GM10266 (cell line): ENCODE results near the gene USP37.

Source experiments
- DNase-seq: peaks from one replicate; pipeline ENCODE4 v3.0.0; 2012; ENCODE audit errors: extremely low spot score
- TF ChIP-seq, protein P1 (sequence below): IDR thresholded peaks from 2 replicates; pipeline ENCODE4 v1.5.1; 2012; ENCODE audit warnings: mild to moderate bottlenecking, low read depth; ENCODE audit not compliant: control insufficient read depth, insufficient read depth; ENCODE audit errors: missing control alignments

Gene USP37

DNA sequence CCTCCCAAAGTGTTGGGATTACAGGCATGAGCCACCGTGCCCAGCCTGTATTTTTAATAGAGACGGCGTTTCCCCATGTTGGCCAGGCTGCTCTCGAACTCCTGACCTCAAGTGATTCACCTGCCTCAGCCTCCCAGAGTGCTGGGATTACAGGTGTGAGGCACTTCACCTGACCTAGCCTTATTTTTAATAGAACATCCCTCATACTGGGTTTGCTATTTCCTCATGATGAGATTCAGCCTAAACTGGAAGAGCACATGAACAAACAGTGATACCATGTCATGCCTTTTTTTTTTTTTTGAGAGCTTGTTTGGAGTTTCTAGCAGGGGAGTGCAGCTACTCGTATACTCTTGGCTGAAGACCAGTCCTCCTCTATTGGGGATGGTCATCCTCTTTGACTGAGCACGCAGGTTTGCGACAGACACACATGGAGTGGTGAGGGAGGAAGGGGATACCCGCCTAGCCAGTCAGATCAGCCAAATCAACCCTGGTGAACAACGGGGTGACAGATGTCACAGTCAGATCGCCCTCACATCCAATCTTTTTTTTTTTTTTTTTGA, 67.6 kb downstream of the USP37 start:
- TF ChIP-seq, protein P1, sequence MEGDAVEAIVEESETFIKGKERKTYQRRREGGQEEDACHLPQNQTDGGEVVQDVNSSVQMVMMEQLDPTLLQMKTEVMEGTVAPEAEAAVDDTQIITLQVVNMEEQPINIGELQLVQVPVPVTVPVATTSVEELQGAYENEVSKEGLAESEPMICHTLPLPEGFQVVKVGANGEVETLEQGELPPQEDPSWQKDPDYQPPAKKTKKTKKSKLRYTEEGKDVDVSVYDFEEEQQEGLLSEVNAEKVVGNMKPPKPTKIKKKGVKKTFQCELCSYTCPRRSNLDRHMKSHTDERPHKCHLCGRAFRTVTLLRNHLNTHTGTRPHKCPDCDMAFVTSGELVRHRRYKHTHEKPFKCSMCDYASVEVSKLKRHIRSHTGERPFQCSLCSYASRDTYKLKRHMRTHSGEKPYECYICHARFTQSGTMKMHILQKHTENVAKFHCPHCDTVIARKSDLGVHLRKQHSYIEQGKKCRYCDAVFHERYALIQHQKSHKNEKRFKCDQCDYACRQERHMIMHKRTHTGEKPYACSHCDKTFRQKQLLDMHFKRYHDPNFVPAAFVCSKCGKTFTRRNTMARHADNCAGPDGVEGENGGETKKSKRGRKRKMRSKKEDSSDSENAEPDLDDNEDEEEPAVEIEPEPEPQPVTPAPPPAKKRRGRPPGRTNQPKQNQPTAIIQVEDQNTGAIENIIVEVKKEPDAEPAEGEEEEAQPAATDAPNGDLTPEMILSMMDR = no peak
- no peak for DNase-seq

DNA sequence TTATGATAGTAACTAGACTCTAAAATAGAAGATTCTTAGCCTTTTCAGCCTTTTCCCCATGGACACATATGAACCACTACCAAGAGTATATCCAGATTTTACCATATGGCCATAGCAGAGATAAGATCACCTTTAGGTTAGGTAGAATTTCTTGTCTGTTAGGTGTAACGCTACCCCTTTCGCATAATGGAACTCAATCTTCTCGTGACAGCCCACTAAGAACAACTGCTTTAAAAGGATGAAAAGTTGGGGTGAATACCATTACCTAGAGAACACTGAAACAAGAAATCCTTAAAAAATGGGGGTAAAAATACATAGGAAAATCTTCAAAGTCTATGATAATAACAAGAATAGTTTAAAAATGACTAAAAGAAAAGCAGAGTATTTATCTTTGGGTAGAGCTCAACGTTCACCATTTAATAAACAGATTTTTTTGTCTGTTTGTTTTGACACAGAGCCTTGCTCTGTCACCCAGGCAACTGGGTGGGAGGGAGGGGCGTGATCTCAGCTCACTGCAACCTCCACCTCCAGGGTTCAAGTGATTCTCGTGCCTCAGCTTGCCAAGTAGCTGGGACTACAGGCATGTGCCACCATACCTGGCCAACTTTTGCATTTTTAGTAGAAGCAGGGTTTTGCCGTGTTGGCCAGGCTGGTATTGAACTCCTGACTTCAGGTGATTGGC, 82.0 kb downstream of the USP37 start:
- no peak for DNase-seq

DNA sequence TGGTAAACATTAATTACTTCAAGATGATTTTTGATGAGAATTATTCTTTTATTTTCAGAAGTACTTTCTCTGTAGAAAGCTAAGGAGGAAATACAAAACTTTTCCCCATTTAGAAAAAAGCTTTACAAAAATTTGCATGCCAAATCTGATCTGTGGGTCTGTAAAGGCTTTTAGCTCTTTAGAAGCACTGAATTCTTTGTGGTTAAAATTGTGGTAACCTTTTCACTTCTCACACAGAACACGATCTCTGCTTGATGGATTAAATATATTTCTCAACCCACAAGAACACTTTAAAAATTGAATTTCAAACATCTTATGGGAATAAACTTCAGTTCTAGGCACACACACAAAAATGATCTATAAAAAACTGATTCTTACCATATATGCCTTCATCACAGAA, 85.5 kb downstream of the USP37 start:
- TF ChIP-seq, protein P1 = no peak
- no peak for DNase-seq

More for the DNA sequence above, 82.0 kb downstream of the USP37 start:
- TF ChIP-seq, protein P1 = no peak

DNA sequence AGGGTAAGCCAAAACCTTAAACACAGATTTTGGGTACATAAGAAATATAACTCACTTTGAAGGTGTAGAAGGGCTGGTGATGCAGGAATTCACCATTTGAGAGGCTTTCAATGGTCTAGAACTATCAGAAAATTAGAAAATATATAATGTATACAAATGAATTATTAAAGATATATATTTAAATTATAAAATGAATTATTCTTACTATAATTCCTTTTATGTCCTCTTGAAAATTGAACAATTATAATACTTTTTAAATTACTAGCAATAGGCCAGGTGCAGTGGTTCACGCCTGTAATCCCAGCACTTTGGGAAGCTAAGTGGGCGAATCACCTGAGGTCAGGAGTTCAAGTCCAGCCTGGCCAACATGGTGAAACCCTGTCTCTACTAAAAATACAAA, 88.6 kb downstream of the USP37 start:
- TF ChIP-seq, protein P1 = no peak
- DNase-seq = no peak

DNA sequence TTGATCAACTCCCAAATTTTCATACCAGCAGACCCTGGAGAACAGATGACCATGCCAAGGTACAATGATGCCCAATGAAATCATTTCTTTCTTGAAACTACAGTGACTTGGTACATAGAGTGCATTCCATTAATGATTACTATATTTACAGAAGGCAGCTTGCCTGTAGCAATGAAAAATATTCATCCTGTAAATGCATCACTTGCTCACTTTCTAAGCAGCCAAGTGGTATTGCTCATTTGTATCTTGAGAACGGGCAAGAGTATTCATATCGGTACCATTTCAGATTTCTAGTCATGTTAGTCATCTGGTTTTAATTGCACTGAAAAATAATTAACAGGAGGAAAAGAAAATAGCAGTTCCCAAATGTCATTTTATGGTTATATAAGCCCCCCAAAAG, 89.6 kb downstream of the USP37 start:
- DNase-seq = no peak

DNA sequence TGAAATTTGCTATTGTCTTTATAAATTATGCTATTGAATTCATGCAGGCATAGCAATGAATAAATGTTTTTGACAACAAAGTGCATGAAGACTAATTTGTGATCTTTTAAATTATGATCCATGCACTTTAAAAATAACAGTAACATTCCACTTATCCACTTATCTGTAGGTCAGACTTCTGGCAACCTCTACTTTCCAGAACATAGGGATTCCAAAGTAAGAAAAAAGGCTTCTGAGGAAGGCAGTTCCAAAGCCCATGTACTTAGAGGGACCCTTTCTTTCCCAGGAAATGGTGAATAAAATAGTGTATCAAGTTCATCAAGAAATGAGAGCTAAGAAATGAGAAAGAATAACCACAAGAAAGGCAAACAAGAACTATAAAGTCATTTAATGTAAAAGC, 90.9 kb downstream of the USP37 start:
- TF ChIP-seq, protein P1 = no peak
- DNase-seq = no peak

More for the DNA sequence above, 89.6 kb downstream of the USP37 start:
- TF ChIP-seq, protein P1 = no peak

DNA sequence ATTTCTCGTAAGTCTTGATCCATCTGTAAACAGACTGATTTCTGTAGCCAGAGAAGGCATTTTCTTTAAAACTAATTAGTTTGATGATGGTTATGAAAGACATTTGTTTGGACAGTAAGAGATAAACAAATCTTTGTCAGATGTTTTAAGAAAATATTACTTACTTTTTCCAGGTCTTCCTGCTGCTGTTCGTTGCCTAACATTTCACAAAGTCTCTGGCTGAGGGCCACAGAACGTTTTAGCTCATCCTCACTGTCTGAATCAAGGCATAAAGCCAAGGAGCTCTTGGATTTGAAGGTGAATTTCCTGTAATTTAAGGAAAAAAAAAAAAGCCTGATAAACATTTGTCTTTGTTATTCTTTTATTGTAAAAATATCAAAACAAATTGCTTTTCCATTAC, 91.5 kb downstream of the USP37 start:
- TF ChIP-seq, protein P1 = no peak
- DNase-seq = no peak
